GM19324 (cell line): Measurements from ENCODE around the gene RAC3.

Experiments
- ATAC-seq: cut with Tn5 transposase; IDR thresholded peaks from one replicate; pipeline ENCODE4 v1.9.1; 2021; ENCODE audit warnings: mild to moderate bottlenecking, moderate library complexity; ENCODE audit not compliant: unreplicated experiment, low FRiP score

Gene RAC3

GRCh38 chr17:82022310-82022980 lies 9.0 kb upstream of the RAC3 start, which contains the start of gene CENPX:
Gene CENPX (minus strand): TSS chr17:82022878. CDS start chr17:82022861, 17 bp downstream.
- no peak for ATAC-seq

GRCh38 chr17:82022981-82023446 lies 8.5 kb upstream of the RAC3 start, which contains the start of gene LRRC45:
Gene LRRC45 (plus strand): TSS chr17:82023305. CDS start chr17:82023644, 339 bp downstream.
- peak; percentile 89 for ATAC-seq

- ATAC-seq, result peak; percentile 9
These were observed 7.8 kb upstream of the RAC3 start for GRCh38 chr17:82023447-82024241.

DNA sequence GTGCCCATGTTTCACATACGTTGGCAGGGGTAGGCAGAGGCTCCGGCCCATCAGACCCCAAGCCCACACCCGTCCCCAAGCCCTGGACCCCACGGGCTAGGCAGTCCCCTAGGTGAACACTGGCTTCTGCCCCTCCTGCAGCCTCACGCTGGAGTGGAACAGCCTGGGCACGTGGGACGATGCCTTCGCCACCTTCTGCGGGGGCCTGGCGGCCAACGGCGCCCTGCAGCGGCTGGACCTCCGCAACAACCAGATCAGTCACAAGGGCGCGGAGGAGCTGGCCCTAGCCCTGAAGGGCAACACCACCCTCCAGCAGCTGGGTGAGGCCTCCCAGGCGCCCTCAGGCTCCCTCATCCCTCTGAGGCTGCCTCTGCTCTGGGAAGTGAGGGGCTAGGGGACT lies 6.6 kb upstream of the RAC3 start:
- ATAC-seq, result no peak

DNA sequence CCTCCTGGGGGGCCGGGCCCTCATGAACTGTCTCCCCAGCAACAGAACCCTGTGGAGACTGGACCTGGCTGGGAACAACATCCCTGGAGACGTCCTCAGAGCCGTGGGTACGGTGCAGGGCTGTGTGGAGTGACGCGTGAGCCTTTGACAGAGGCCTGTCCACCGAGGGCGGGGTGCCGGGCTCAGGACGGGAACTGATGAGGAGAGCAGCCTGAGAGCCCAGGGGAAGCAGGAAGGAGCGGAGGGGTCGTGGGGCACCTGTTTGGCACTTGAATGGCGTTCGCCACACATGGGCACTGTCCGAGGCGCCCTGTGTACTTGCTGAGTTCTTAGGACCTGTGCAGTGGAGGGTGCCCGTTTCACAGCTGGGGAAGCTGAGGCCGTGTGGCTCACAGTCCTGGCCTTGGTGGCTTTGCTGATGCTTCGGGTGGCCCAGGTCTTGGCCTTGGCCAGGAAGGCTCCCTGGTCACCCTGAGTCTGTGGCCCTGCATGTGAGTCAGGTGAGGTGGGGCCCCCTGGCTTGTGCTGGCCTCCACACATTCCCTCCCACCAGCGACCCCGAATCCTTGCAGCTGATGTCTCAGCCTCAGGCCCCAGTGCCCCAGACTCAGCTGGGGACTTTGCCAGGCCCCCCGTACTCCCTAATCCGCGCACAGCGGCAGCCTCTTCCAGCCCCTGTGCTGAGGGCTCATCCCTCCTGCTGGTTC lies 5.9 kb upstream of the RAC3 start:
- no peak for ATAC-seq

DNA sequence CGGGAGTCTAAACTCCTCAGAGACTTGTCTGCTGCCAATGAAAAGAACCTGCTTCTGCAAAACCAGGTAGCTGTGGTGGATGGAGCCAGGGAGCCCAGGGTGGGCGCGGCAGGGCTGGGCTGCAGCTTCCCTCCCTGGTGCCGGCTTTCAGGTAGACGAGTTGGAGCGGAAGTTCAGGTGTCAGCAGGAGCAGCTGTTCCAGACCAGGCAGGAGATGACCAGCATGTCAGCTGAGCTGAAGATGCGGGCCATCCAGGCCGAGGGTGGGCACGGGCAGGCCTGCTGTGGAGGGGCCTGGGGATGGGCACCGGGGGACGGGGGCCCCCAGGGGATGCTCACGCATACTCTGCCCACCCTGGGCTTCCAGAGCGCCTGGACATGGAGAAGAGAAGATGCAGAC lies 3.2 kb upstream of the RAC3 start:
- no peak for ATAC-seq

- ATAC-seq, result no peak
These were observed 2.5 kb upstream of the RAC3 start for GRCh38 chr17:82028966-82029365.

GRCh38 chr17:82029391-82029790 lies 2.1 kb upstream of the RAC3 start:
- ATAC-seq, result no peak

DNA sequence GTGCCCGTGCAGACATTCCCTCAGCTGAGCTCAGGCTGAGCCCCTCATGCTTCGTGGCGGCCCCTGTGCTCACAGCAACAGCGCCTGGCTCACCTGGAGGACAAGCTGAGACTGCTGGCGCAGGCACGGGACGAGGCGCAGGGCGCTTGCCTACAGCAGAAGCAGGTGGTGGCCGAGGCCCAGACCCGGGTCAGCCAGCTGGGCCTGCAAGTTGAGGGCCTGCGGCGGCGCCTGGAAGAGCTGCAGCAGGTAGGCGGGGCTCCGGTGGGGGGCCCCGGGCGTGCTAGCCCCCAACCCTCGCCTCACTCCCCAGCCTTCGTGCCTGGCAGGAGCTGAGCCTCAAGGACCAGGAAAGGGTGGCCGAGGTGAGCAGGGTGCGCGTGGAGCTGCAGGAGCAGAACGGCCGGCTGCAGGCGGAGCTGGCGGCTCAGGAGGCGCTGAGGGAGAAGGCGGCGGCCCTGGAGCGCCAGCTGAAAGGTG lies 1.4 kb upstream of the RAC3 start:
- no peak for ATAC-seq

DNA sequence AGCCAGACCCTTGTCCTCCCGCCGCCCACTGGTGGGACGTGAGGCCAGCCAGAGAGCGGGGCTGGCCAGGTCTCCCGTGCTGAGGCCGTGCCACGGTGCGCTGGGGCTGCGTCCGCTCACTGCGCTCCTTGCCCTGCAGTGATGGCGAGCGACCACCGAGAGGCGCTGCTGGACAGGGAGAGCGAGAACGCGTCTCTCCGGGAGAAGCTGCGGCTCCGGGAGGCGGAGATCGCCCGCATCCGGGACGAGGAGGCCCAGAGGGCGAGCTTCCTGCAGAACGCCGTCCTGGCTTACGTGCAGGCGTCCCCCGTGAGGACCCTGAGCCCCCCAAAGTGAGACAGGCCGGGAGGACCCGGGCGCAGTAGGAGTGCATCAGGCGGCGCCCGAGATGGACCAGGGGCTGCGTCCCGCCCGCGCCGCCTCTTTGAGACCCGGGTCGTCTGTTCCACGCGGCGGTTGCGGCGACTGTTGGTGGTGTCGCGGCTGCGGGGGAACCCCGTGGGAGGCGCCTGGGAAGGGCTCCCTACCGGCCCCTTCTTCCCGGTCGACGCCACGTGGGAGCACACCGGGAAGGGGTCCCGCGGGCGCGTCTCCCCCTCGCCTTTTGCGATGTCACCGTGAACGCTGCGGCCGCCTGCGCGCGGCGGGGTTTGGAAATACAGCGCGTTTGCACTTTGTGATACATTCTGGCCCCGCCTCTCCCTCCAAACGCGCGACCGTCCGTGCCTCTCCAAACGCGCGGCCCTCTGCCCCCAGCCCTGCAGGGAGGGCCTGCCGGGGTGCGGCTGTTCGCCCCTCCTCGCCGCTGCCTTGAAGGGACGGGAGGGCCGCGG lies 792 bp upstream of the RAC3 start:
- ATAC-seq, result no peak

DNA sequence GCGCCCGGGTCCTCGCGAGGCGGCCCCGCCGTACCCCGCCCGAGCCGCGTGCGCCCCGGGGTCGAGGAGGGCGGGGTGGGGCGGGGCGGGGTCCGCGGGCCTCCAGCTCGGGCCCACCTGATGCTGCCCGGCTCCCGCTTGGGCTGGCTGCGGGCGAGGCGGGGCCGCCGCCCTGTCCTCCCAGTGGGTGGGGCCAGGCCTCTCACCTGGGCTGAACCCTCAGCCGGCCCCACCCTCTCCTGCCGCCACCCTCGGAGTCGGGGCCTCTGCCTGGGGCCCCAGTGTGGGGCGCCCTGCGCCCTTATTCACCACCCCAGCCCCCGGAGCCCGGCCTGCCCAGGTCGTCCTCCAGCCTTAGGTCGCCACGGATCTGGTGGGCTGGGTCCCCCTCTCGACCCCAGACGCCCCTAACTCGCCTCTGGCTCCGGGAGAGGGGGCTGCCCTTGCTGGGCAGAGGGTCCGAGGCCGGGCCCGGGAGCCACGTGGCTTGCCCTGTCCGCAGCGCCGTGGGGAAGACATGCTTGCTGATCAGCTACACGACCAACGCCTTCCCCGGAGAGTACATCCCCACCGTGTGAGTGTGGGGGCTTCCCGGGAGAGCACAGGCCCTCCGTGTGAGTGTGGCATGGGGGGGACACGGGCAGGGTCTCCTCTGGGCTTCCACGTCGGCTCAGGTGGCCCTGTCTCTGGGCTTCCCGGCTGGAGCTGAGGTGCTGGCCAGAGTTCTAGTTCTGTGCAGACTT lies 578 bp downstream of the RAC3 start:
- ATAC-seq, result no peak

DNA sequence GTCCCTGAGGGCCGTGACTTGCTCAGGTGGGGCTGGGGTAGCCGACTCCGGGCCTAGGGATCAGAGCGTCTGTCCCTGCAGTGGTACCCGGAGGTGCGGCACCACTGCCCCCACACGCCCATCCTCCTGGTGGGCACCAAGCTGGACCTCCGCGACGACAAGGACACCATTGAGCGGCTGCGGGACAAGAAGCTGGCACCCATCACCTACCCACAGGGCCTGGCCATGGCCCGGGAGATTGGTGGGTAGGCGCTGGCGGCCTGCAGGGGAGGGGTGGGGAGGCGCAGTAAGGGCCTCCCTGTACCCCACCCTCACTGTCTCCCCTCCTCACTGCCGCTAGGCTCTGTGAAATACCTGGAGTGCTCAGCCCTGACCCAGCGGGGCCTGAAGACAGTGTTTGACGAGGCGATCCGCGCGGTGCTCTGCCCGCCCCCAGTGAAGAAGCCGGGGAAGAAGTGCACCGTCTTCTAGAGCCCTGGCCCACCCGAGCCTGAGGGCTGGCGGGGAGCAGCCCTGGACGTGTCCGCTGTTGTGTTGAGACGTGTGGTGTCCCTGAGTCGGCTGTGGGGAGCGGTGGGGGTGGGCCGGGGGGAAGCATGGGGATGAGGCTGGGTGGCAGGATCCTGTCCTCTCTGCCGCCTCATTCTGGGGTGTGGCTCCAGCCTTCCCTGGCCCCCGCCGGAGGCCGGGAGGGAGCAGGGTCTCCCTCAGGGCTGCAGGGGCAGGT lies 2.0 kb downstream of the RAC3 start:
- ATAC-seq, result no peak

DNA sequence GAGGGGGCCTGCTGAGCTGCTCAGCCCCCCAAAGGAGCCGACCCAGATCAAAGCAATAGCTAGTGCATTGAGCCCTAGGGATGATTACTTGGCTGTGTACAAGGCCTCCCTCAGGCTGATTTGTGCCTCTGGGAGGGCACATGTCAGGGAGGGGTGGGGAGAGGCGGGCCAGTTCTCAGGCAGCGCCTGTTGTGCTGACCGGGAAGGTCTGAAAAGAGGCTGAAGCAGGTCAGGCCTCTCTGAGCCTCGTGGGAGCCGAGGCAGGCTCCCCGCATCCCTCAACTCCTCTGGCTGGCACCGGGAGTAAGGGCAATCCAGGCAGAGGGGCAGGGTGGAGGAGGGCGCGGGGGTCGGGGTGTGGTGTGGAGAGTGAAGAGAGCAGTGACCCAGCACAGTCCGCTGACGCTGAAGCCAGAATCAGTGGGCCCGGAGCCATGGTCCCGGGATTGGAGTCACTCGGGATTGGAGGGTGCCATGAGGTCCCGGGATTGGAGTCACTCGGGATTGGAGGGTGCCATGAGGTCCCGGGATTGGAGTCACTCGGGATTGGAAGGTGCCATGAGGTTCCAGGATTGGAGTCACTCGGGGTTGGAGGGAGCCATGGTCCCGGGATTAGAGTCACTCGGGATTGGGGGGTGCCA lies 3.0 kb downstream of the RAC3 start:
- no peak for ATAC-seq

- no peak for ATAC-seq
These were observed 4.0 kb downstream of the RAC3 start for GRCh38 chr17:82035488-82035887.

DNA sequence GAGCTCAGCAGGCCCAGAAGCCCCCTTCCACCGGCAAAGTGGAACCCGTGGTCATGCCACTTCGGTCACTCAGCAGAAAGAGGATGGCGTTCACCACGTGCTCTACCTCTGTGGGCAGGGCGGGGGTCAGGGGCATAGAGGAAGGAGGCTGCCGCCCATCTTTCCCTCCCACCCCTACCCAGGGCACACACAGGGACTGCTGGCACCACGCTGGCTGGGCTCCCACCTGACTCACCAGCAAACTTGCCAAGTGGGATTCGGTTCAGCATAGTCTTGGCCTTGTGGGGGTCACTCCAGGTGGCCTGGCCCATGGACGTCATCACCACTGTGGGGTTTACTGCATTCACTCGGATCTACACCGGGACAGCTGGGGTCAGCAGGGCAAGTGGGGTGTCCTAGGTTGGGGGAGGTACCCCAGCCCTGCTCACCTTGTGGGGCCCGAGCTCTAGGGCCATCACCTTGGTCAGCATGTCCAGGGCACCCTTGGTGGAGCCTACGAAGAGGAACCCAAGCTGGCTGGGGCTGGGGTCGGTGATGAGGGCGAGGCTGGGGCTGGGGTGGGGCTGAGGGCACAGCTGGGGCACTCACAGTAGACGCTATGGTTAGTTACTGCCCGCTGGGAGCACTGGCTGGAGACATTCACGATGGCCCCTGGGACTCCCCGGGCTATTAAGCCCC lies 4.6 kb downstream of the RAC3 start:
- no peak for ATAC-seq

DNA sequence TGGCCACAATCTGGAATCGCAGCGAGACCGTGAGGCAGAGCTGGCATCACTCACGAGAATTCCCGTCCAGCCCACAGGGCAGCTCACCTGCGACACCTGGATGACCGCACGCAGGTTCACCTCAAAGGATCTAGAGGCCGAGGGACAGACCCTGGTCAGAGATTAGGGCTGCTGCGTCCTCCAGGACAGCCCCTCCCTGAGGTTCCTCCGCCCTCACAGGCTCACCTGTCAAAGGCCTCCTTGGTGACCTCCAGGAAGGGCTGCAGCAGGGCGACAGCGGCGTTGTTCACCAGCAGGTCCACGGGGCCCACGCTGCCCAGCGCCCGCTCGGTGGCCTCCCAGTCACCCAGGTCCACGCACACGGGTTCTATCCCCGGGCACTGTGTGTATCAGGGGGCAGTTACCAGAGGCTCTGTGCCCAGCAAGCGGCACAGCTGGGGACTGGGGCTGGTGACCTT lies 5.2 kb downstream of the RAC3 start:
- no peak for ATAC-seq

GRCh38 chr17:82037092-82037888 lies 5.8 kb downstream of the RAC3 start, which contains the start of gene DCXR:
Gene DCXR (minus strand): TSS chr17:82037697. CDS start chr17:82037682, 15 bp downstream.
- peak; percentile 86 for ATAC-seq
